Pons (tissue), 1 donor: Measurements from ENCODE around the gene PLEKHN1.

Experiments used
- DNase-seq: peaks from one replicate; pipeline ENCODE4 v3.0.0-alpha.2; 2016; ENCODE audit warnings: low spot score

The PLEKHN1 gene

GRCh38 chr1:1024149-1024770 lies 58.0 kb downstream of the PLEKHN1 start:
- DNase-seq: no peak

GRCh38 chr1:1024771-1025699 lies 58.8 kb downstream of the PLEKHN1 start:
- no peak for DNase-seq
